H4 (cell line): ENCODE measurements around the gene FANK1. TPM values are rescaled to one million over a fixed set of nuclear protein-coding genes. Genes with fewer than 3 reads are reported as not detected.

ENCODE experiments used
- DNase-seq: peaks from one replicate; pipeline ENCODE4 v3.0.0-alpha.2; 2015; ENCODE audit warnings: low spot score
- total RNA-seq: library from RNA; depleted of rRNA; stranded (reverse); fragments of >200 nt; shearing (Covaris generic); gene quantifications from 2 replicates; pipeline ENCODE4 v1.2.3, GENCODE V29; 2014; rRNA removed

Gene FANK1, protein sequence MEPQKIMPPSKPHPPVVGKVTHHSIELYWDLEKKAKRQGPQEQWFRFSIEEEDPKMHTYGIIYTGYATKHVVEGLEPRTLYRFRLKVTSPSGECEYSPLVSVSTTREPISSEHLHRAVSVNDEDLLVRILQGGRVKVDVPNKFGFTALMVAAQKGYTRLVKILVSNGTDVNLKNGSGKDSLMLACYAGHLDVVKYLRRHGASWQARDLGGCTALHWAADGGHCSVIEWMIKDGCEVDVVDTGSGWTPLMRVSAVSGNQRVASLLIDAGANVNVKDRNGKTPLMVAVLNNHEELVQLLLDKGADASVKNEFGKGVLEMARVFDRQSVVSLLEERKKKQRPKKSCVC
- 8.4 and 20.8 TPM in 2 replicates for total RNA-seq

GRCh38 chr10:125896088-125896934 lies at the start of gene FANK1:
FANK1 (plus strand) TSS chr10:125896564; CDS start chr10:125896643, 79 bp downstream.
- DNase-seq: peak; percentile 85

GRCh38 chr10:125846894-125847293 lies 49.5 kb upstream of the FANK1 start:
- no peak for DNase-seq

GRCh38 chr10:125848371-125848770 lies 48.0 kb upstream of the FANK1 start:
- DNase-seq: no peak

DNA sequence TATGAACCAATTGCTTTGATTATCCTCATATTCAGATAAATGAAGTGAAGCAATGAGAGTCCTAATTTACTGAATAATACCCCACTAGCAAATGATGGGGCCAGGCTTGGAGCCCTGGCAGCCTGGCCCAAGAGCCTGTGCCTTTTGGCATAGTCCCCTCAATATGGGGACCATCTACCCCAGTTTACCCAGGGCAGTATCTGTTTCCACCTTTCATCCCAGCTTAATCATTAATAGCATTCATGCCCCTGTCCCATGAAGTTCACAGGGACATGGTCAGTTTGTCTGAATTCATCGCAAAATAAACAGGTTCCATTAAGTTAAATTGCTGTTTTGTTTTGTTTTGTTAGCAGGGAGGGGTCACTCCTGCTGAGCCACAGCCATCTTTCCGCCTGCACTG lies 47.5 kb upstream of the FANK1 start:
- no peak for DNase-seq

DNA sequence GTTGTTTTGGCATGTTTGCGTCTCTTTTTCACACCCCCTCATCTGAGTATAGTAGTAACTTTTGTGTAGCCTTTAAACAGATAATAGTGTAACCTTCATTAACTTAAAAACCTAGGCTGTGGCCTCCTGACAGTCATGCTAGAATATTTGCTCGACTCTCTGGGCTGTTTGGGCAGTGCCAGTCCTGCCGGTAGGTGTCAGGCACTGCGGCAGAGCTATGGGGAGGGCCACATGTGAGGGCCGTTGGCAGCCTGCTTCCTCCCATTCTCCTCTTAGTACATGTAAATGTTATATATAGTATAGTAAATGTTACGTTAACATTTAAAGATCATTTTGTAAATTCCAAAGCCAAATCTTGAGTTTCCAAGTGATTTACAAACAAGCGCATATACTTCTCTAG lies 46.9 kb upstream of the FANK1 start:
- DNase-seq: no peak

DNA sequence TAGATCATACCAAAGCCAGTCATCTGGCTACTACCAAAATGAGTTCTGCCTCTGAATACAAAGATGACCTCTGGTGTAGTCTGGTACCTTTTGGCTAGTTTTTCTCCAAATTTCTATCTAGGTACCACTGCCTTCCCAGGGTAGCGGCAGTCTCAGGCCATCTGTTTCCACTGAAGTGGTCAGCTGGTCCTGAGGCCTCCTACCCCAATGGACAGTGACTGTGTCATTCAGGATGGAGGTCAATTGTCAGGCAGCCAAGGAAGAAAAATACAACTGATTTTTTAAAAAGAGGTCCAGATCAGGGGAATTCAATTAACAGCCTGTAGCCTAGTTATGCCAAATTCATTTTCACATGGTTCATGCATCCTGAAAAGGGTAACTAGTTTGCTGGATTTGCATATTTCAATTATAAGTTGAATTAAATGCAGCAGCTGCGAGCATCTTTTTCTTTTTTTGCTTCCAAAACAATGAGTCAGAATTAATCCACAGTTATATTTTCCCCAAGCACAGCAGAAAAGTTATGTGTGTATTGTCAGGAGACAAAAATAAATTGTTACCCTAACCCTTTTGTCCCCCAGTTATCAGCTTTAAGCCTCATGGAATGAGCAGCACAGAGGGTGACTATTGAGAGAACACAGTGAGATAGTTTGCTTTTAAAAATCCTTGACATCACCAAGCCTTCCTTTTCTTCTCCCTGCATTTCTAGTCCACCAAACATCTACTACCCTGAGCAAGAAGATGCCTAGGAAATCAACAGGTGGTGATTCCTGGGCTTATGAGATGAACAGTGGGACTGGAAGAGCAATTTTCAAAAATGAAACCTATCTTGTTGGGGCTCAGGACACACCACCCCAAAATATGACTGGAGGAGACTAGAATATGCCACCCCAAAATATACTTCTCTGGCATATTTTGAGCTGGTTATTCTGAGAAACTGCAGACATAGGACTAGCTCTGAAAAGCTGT lies 45.3 kb upstream of the FANK1 start:
- DNase-seq: no peak

DNA sequence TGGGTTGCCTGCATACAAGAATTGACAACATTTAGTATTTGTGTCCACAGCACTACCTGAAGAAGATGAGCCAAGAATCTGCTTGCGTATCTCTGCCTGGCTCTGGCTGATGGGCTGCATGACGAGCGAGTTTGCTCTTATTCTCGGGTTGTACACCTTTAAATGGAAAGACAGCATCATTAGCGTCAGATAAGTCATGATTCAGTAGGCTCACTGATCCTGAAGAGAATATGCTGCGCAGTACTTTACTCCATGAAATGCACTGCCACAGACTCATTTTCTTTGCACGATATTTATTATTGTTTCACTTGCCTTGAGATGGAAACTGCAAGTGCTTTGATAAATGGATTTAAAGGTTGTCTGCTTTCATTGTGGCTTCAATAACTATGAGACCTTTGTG lies 43.9 kb upstream of the FANK1 start:
- DNase-seq: no peak

- no peak for DNase-seq
Measured at GRCh38 chr10:125857185-125857760, 39.1 kb upstream of the FANK1 start.

- DNase-seq: no peak
Measured at GRCh38 chr10:125859128-125859817, 37.1 kb upstream of the FANK1 start.

DNA sequence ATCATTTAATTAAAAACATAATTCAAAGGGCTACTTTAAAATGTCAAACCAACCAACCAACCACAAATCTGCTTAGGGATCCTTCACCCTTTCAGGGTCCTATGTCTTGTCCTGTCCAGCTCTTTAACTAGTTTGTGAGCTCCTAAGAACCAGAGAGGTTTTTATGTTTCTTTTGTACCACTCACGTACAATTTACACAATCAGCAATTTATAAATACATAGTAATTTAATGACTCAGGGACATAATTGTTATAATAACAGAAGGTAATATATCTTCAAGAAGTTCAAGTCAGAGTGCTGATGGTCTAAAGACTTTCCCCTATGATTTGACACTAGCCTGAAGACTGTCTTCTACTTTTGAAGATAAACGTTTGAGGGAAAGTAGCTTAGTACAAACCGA lies 31.2 kb upstream of the FANK1 start:
- no peak for DNase-seq

- DNase-seq: no peak
Measured at GRCh38 chr10:125866421-125867029, 29.8 kb upstream of the FANK1 start.

GRCh38 chr10:125868372-125868975 lies 27.9 kb upstream of the FANK1 start:
- DNase-seq: peak; percentile 54

DNA sequence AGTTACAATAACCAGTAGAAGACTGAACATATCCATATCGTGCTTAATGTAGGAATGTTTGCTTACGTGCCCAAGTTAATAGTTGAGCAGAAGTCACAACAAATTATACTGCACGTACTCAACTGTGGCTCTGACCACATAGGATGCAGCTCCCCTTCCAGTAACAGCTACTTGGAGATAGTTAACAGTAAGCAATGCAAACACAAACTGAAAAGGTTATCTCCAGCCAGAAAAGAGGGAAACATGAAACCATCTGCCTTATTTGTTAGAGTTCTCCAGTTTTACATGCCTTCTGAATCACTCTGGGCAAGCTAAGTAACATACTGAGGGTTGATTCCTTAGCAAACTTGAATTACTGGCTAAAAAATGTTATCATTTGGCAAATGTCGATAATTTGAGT lies 25.0 kb upstream of the FANK1 start:
- DNase-seq: peak; percentile 26

GRCh38 chr10:125878957-125879835 lies 17.2 kb upstream of the FANK1 start:
- peak; percentile 93 for DNase-seq

- DNase-seq: no peak
Measured at GRCh38 chr10:125880719-125881118, 15.6 kb upstream of the FANK1 start.

- no peak for DNase-seq
Measured at GRCh38 chr10:125881192-125881591, 15.2 kb upstream of the FANK1 start, which contains the start of gene DHX32. DHX32 (minus strand) TSS chr10:125881292; CDS start chr10:125880824, 468 bp downstream.

GRCh38 chr10:125882596-125882995 lies 13.8 kb upstream of the FANK1 start:
- no peak for DNase-seq

- no peak for DNase-seq
Measured at GRCh38 chr10:125883211-125883610, 13.2 kb upstream of the FANK1 start.
